Measurements from ENCODE around the gene DRAM1.

The DRAM1 gene

GRCh38 chr12:101881228-101881627 is 3.8 kb downstream of the DRAM1 start:
- TF ChIP-seq CTCF (IDR thresholded peaks at IDR 0.05) = no peak

GRCh38 chr12:101884174-101884573 is 6.8 kb downstream of the DRAM1 start:
- TF ChIP-seq CTCF (IDR thresholded peaks at IDR 0.05) = no peak

- TF ChIP-seq CTCF (IDR thresholded peaks at IDR 0.05) = no peak
Measured at GRCh38 chr12:101885912-101886561, 8.7 kb downstream of the DRAM1 start.

- no peak for TF ChIP-seq CTCF (IDR thresholded peaks at IDR 0.05)
Measured at GRCh38 chr12:101889211-101889752, 11.9 kb downstream of the DRAM1 start.

- no peak for TF ChIP-seq CTCF (IDR thresholded peaks at IDR 0.05)
Measured at GRCh38 chr12:101891462-101891971, 14.1 kb downstream of the DRAM1 start.

GRCh38 chr12:101892794-101893193 is 15.4 kb downstream of the DRAM1 start:
- no peak for TF ChIP-seq CTCF (IDR thresholded peaks at IDR 0.05)

- no peak for TF ChIP-seq CTCF (IDR thresholded peaks at IDR 0.05)
Measured at GRCh38 chr12:101901777-101902176, 24.4 kb downstream of the DRAM1 start.
